Measurements from ENCODE around the gene NRXN3.

The NRXN3 gene

GRCh38 chr14:79293482-79294177 is 1123.5 kb downstream of the NRXN3 start:
- DNase-seq (ENCODE audit: low read depth), result no peak

- no peak for DNase-seq (ENCODE audit: low read depth)
Observed at GRCh38 chr14:79294499-79294898, 1124.3 kb downstream of the NRXN3 start.

- no peak for DNase-seq (ENCODE audit: low read depth)
Observed at GRCh38 chr14:79295385-79295784, 1125.2 kb downstream of the NRXN3 start.

- no peak for DNase-seq (ENCODE audit: low read depth)
Observed at GRCh38 chr14:79298373-79298772, 1128.2 kb downstream of the NRXN3 start.

- DNase-seq (ENCODE audit: low read depth), result no peak
Observed at GRCh38 chr14:79299162-79299561, 1129.0 kb downstream of the NRXN3 start.

GRCh38 chr14:79304279-79304678 is 1134.1 kb downstream of the NRXN3 start:
- no peak for DNase-seq (ENCODE audit: low read depth)

GRCh38 chr14:79306546-79306945 is 1136.4 kb downstream of the NRXN3 start:
- no peak for DNase-seq (ENCODE audit: low read depth)

- DNase-seq (ENCODE audit: low read depth), result no peak
Observed at GRCh38 chr14:79318371-79318770, 1148.2 kb downstream of the NRXN3 start.

GRCh38 chr14:79320561-79320960 is 1150.4 kb downstream of the NRXN3 start:
- DNase-seq (ENCODE audit: low read depth), result no peak

- no peak for DNase-seq (ENCODE audit: low read depth)
Observed at GRCh38 chr14:79321070-79321469, 1150.9 kb downstream of the NRXN3 start.

- DNase-seq (ENCODE audit: low read depth), result no peak
Observed at GRCh38 chr14:79325071-79325470, 1154.9 kb downstream of the NRXN3 start.

GRCh38 chr14:79325557-79325956 is 1155.4 kb downstream of the NRXN3 start:
- DNase-seq (ENCODE audit: low read depth), result no peak

- DNase-seq (ENCODE audit: low read depth), result no peak
Observed at GRCh38 chr14:79328863-79329262, 1158.7 kb downstream of the NRXN3 start.

- DNase-seq (ENCODE audit: low read depth), result no peak
Observed at GRCh38 chr14:79331830-79332229, 1161.7 kb downstream of the NRXN3 start.

GRCh38 chr14:79332504-79333197 is 1162.5 kb downstream of the NRXN3 start:
- no peak for DNase-seq (ENCODE audit: low read depth)

- no peak for DNase-seq (ENCODE audit: low read depth)
Observed at GRCh38 chr14:79333198-79333546, 1163.0 kb downstream of the NRXN3 start.

GRCh38 chr14:79334272-79334671 is 1164.1 kb downstream of the NRXN3 start:
- no peak for DNase-seq (ENCODE audit: low read depth)

- no peak for DNase-seq (ENCODE audit: low read depth)
Observed at GRCh38 chr14:79337761-79338160, 1167.6 kb downstream of the NRXN3 start.

- no peak for DNase-seq (ENCODE audit: low read depth)
Observed at GRCh38 chr14:79342942-79343341, 1172.8 kb downstream of the NRXN3 start.

GRCh38 chr14:79351011-79351410 is 1180.8 kb downstream of the NRXN3 start:
- DNase-seq (ENCODE audit: low read depth), result no peak

GRCh38 chr14:79352076-79352630 is 1182.0 kb downstream of the NRXN3 start:
- DNase-seq (ENCODE audit: low read depth), result no peak

GRCh38 chr14:79354336-79354735 is 1184.2 kb downstream of the NRXN3 start:
- DNase-seq (ENCODE audit: low read depth), result no peak

- no peak for DNase-seq (ENCODE audit: low read depth)
Observed at GRCh38 chr14:79356040-79356439, 1185.9 kb downstream of the NRXN3 start.

GRCh38 chr14:79357307-79357706 is 1187.1 kb downstream of the NRXN3 start:
- no peak for DNase-seq (ENCODE audit: low read depth)
